Measurements from ENCODE around the gene RFNG. TPM values are rescaled to one million over a fixed set of nuclear protein-coding genes. Genes with fewer than 3 reads are reported as not detected.

RFNG gene
- total and polyA plus RNA-seq, 2 of the 13 experiments (the other 11 are each of a cell fraction or from before 2014, with no cell fraction given), result 61.4 to 64.0 TPM

DNA sequence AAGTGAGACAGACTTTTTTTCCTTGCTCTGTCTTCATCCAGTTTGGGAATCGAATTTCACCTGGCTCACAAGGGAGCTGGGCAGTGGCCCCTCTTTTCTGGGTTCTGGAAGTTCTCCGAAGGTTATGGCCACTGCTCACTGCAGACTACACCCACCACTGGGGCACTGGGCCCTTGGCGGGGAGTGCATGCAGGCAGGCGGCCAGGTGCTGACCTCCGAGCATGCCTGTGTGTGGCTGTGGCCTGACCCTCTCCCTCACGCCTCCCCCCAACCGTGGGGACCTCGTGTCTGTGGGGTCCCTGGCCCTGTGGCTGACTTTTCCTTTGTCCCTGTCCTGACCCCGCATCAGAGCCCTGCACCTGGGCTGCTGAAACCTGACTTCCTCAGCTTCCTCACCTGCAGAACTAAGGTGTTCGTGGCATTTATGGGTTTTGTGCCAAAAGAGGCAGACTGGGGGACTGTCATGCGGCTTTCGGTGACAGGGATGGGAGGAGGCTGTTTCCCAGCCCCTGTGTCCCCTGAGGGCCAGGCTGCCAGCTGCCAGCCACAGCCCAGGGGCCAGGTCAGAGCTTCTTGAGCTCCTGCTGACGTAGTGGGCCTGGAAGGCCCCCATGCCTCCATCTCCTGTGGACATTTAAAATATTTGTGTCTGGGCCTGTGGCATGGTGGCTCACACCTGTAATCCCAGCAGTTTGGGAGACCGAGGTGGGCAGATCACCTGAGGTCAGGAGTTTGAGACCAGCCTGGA lies 52.7 kb downstream of the RFNG start (continued):
- TF ChIP-seq ZBTB8A (CRISPR knock-in tag; IDR thresholded peaks at IDR 0.05; ENCODE audit: borderline replicate concordance, low read depth) (0 out of 2 replicates have a peak, but pooled peaks have one; percentile 4), ZC3H4 (CRISPR knock-in tag; IDR thresholded peaks at IDR 0.05; ENCODE audit: borderline replicate concordance) (peak; percentile 92), PITX1 (CRISPR knock-in tag; IDR thresholded peaks at IDR 0.05) (no peak), ZNF251 (CRISPR knock-in tag; IDR thresholded peaks at IDR 0.05) (no peak), SRY (CRISPR knock-in tag; IDR thresholded peaks at IDR 0.05) (0 out of 2 replicates have a peak, but pooled peaks have one; percentile 2), BRD4 (CRISPR knock-in tag; IDR thresholded peaks at IDR 0.05) (peak; percentile 40), FOXK1 (CRISPR knock-in tag; IDR thresholded peaks at IDR 0.05; ENCODE audit: borderline replicate concordance, low read depth) (peak; percentile 16), FIP1L1 (IDR thresholded peaks at IDR 0.05; ENCODE audit: borderline replicate concordance, insufficient read depth, low read depth, low read length) (no peak), RBFOX2 (IDR thresholded peaks at IDR 0.05; ENCODE audit: low read depth, low read length) (peak; percentile 90), HNRNPLL (IDR thresholded peaks at IDR 0.05; ENCODE audit: low read depth, low read length, poor library complexity, severe bottlenecking) (peak; percentile 39), AGO1 (IDR thresholded peaks at IDR 0.05; ENCODE audit: low read depth, low read length, poor library complexity, severe bottlenecking) (peak; percentile 46), RBAK (CRISPR knock-in tag; IDR thresholded peaks at IDR 0.05) (no peak), HOXA3 (CRISPR knock-in tag; IDR thresholded peaks at IDR 0.05) (peak; percentile 36; the same call in 1 of the 2 replicates), JUNB (CRISPR knock-in tag; IDR thresholded peaks at IDR 0.05; ENCODE audit: borderline replicate concordance) (no peak), CHCHD3 (CRISPR knock-in tag; IDR thresholded peaks at IDR 0.05) (no peak), ZBTB7B (CRISPR knock-in tag; IDR thresholded peaks at IDR 0.05) (0 out of 2 replicates have a peak, but pooled peaks have one; percentile 49), ZNF510 (CRISPR knock-in tag; IDR thresholded peaks at IDR 0.05; ENCODE audit: low read depth) (0 out of 2 replicates have a peak, but pooled peaks have one; percentile 14), DPF2 (CRISPR knock-in tag; IDR thresholded peaks at IDR 0.05; ENCODE audit: borderline replicate concordance, low read depth) (no peak), ZBTB38 (CRISPR knock-in tag; IDR thresholded peaks at IDR 0.05) (peak; percentile 97), NCOA2 (CRISPR knock-in tag; IDR thresholded peaks at IDR 0.05) (0 out of 2 replicates have a peak, but pooled peaks have one; percentile 24), RAD51 (IDR thresholded peaks at IDR 0.05; ENCODE audit: borderline replicate concordance) (no peak), ZNF747 (CRISPR knock-in tag; IDR thresholded peaks at IDR 0.05; ENCODE audit: borderline replicate concordance) (peak; percentile 16; the same call in 1 of the 2 replicates), SRSF1 (optimal IDR thresholded peaks at IDR 0.05; ENCODE audit: low read depth, low read length) (peak; percentile 67), FOSL2 (CRISPR knock-in tag; IDR thresholded peaks at IDR 0.05) (0 out of 2 replicates have a peak, but pooled peaks have one; percentile 20)
- TF ChIP-seq, protein P1, sequence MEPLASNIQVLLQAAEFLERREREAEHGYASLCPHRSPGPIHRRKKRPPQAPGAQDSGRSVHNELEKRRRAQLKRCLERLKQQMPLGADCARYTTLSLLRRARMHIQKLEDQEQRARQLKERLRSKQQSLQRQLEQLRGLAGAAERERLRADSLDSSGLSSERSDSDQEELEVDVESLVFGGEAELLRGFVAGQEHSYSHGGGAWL (CRISPR knock-in tag; IDR thresholded peaks at IDR 0.05), result peak; percentile 43; the same call in 1 of the 2 replicates
- TF ChIP-seq, protein P2, sequence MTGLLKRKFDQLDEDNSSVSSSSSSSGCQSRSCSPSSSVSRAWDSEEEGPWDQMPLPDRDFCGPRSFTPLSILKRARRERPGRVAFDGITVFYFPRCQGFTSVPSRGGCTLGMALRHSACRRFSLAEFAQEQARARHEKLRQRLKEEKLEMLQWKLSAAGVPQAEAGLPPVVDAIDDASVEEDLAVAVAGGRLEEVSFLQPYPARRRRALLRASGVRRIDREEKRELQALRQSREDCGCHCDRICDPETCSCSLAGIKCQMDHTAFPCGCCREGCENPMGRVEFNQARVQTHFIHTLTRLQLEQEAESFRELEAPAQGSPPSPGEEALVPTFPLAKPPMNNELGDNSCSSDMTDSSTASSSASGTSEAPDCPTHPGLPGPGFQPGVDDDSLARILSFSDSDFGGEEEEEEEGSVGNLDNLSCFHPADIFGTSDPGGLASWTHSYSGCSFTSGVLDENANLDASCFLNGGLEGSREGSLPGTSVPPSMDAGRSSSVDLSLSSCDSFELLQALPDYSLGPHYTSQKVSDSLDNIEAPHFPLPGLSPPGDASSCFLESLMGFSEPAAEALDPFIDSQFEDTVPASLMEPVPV (CRISPR knock-in tag; IDR thresholded peaks at IDR 0.05), result 0 out of 2 replicates have a peak, but pooled peaks have one; percentile 32
- TF ChIP-seq, protein P3, sequence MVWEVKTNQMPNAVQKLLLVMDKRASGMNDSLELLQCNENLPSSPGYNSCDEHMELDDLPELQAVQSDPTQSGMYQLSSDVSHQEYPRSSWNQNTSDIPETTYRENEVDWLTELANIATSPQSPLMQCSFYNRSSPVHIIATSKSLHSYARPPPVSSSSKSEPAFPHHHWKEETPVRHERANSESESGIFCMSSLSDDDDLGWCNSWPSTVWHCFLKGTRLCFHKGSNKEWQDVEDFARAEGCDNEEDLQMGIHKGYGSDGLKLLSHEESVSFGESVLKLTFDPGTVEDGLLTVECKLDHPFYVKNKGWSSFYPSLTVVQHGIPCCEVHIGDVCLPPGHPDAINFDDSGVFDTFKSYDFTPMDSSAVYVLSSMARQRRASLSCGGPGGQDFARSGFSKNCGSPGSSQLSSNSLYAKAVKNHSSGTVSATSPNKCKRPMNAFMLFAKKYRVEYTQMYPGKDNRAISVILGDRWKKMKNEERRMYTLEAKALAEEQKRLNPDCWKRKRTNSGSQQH (CRISPR knock-in tag; IDR thresholded peaks at IDR 0.05; ENCODE audit: low read depth), result peak; percentile 16; the same call in 1 of the 2 replicates
